Liver (tissue), 3 donors: ENCODE data around the gene OR5AR1.

ENCODE experiments used
- EGR1 ChIP-seq, 2 donors: IDR thresholded peaks; 2 replicates each; pipeline ENCODE4 v1.6.1; 2016 to 2018; ENCODE audit warnings: antibody characterized with exemption in 2 of 2, low read depth in 2 of 2
- GABPA ChIP-seq, 2 donors: IDR thresholded peaks in 1 of 2; conservative IDR thresholded peaks in 1 of 2; 2 replicates each; pipeline ENCODE4 v1.6.1; 2016; ENCODE audit warnings: antibody characterized with exemption in 2 of 2, mild to moderate bottlenecking in 1 of 2, moderate library complexity in 1 of 2
- RAD21 ChIP-seq, 2 donors: IDR thresholded peaks; 2 replicates each; pipeline ENCODE4 v1.6.1; 2016; ENCODE audit warnings: antibody characterized with exemption in 2 of 2, mild to moderate bottlenecking in 2 of 2
- RXRA ChIP-seq, 2 donors: IDR thresholded peaks; 2 replicates each; pipeline ENCODE4 v1.6.1; 2017 to 2018; ENCODE audit warnings: antibody characterized with exemption in 2 of 2, mild to moderate bottlenecking in 1 of 2
- SP1 ChIP-seq: IDR thresholded peaks from 2 replicates; pipeline ENCODE4 v1.6.1; 2018; ENCODE audit warnings: antibody characterized with exemption, mild to moderate bottlenecking
- TF ChIP-seq, protein P1 (sequence below): IDR thresholded peaks from 2 replicates; pipeline ENCODE4 v1.6.1; 2016; ENCODE audit warnings: antibody characterized with exemption
- TF ChIP-seq, protein P2 (sequence below): fragments of 150-350 bp; IDR thresholded peaks from 2 replicates; pipeline ENCODE4 v1.5.1; 2017; ENCODE audit warnings: improper control_type of control experiment, low read depth, low read length; ENCODE audit not compliant: missing input control
- TF ChIP-seq, protein P3 (sequence below): IDR thresholded peaks from 2 replicates; pipeline ENCODE4 v1.6.1; 2016; ENCODE audit warnings: antibody characterized with exemption, mild to moderate bottlenecking
- donor health status: healthy.
- donor health status: healthy.

GRCh38 chr11:56663386-56663785 is at the start of gene OR5AR1:
- TF ChIP-seq GABPA (IDR thresholded peaks at IDR 0.05 in 1 of 2, conservative IDR thresholded peaks at IDR 0.05 in 1 of 2) (no peak), SP1 (no peak), EGR1 (IDR thresholded peaks at IDR 0.05; ENCODE audit: low read depth in 2 of 2) (no peak), RXRA (IDR thresholded peaks at IDR 0.05) (no peak), RAD21 (IDR thresholded peaks at IDR 0.05) (no peak)
- TF ChIP-seq, protein P1, sequence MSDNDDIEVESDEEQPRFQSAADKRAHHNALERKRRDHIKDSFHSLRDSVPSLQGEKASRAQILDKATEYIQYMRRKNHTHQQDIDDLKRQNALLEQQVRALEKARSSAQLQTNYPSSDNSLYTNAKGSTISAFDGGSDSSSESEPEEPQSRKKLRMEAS, result no peak
- TF ChIP-seq, protein P2, sequence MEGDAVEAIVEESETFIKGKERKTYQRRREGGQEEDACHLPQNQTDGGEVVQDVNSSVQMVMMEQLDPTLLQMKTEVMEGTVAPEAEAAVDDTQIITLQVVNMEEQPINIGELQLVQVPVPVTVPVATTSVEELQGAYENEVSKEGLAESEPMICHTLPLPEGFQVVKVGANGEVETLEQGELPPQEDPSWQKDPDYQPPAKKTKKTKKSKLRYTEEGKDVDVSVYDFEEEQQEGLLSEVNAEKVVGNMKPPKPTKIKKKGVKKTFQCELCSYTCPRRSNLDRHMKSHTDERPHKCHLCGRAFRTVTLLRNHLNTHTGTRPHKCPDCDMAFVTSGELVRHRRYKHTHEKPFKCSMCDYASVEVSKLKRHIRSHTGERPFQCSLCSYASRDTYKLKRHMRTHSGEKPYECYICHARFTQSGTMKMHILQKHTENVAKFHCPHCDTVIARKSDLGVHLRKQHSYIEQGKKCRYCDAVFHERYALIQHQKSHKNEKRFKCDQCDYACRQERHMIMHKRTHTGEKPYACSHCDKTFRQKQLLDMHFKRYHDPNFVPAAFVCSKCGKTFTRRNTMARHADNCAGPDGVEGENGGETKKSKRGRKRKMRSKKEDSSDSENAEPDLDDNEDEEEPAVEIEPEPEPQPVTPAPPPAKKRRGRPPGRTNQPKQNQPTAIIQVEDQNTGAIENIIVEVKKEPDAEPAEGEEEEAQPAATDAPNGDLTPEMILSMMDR, result no peak
- TF ChIP-seq, protein P3, sequence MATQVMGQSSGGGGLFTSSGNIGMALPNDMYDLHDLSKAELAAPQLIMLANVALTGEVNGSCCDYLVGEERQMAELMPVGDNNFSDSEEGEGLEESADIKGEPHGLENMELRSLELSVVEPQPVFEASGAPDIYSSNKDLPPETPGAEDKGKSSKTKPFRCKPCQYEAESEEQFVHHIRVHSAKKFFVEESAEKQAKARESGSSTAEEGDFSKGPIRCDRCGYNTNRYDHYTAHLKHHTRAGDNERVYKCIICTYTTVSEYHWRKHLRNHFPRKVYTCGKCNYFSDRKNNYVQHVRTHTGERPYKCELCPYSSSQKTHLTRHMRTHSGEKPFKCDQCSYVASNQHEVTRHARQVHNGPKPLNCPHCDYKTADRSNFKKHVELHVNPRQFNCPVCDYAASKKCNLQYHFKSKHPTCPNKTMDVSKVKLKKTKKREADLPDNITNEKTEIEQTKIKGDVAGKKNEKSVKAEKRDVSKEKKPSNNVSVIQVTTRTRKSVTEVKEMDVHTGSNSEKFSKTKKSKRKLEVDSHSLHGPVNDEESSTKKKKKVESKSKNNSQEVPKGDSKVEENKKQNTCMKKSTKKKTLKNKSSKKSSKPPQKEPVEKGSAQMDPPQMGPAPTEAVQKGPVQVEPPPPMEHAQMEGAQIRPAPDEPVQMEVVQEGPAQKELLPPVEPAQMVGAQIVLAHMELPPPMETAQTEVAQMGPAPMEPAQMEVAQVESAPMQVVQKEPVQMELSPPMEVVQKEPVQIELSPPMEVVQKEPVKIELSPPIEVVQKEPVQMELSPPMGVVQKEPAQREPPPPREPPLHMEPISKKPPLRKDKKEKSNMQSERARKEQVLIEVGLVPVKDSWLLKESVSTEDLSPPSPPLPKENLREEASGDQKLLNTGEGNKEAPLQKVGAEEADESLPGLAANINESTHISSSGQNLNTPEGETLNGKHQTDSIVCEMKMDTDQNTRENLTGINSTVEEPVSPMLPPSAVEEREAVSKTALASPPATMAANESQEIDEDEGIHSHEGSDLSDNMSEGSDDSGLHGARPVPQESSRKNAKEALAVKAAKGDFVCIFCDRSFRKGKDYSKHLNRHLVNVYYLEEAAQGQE, result no peak
